Measurements from ENCODE around the gene ADORA2A.

Gene ADORA2A

DNA sequence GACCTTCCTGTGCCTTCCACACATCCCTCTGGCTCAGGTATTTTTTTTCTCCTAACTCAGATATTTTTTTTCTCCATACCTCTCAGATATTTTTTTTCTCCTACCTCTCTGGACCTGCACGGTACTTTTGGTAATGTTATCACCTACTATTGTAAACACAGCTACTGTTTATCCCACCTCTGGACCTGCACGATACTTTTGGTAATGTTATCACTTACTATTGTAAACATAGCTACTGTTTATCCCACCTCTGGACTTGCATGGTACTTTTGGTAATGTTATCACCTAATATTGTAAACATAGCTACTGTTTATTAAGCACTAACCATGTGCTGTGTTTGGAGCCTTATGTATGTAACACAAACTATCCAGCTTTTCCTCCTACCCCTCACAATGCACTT lies 55.6 kb downstream of the ADORA2A start:
- Histone ChIP-seq H3K27me3 (ENCODE audit: insufficient read depth, poor library complexity, severe bottlenecking) (no peaks in the 10 kb centered on the region), H3K4me3 (replicated peaks; ENCODE audit: insufficient read depth, low read length) (no peak overlapping the region), H3K27ac (replicated peaks) (peak overlapping the region; percentile 65)
- DNase-seq (ENCODE audit: low read depth in 1 of 2, low spot score in 1 of 2): no peak
- TF ChIP-seq, protein P1, sequence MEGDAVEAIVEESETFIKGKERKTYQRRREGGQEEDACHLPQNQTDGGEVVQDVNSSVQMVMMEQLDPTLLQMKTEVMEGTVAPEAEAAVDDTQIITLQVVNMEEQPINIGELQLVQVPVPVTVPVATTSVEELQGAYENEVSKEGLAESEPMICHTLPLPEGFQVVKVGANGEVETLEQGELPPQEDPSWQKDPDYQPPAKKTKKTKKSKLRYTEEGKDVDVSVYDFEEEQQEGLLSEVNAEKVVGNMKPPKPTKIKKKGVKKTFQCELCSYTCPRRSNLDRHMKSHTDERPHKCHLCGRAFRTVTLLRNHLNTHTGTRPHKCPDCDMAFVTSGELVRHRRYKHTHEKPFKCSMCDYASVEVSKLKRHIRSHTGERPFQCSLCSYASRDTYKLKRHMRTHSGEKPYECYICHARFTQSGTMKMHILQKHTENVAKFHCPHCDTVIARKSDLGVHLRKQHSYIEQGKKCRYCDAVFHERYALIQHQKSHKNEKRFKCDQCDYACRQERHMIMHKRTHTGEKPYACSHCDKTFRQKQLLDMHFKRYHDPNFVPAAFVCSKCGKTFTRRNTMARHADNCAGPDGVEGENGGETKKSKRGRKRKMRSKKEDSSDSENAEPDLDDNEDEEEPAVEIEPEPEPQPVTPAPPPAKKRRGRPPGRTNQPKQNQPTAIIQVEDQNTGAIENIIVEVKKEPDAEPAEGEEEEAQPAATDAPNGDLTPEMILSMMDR (IDR thresholded peaks at IDR 0.05; ENCODE audit: insufficient read depth, low read length): no peak
- TF ChIP-seq POLR2AphosphoS5 (IDR thresholded peaks at IDR 0.05; ENCODE audit: low read depth): no peak
- no peak for TF ChIP-seq GABPA (IDR thresholded peaks at IDR 0.05; ENCODE audit: low read depth)

DNA sequence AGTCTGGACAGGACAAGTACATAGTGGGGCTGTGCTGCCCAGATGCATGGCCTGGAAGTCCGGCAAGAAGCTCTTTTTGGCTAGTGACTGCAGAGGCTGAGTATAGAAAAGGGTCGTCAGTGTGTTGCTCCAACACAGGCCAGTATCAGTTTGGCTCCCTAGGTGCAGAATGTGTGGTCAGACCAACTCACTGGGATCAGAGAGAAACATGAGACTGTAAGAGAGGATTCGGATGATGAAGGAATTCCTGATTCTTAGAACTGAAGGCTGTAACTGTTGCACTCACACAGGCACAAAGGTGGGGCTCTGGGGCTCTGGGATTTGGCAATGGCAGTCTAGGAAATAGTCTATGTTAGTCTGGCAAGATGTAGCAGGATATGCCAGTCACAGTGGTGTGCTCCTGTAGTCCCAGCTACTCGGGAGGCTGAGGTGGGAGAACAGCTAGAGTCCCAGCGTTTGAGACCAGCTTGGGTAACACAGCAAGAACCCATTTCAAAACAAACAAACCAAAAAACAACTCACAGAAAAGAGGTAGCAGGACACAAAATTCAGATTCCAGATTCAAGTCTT lies 56.7 kb downstream of the ADORA2A start:
- TF ChIP-seq GABPA (IDR thresholded peaks at IDR 0.05; ENCODE audit: low read depth) (no peak), POLR2AphosphoS5 (IDR thresholded peaks at IDR 0.05; ENCODE audit: low read depth) (no peak), SPI1 (IDR thresholded peaks at IDR 0.05; ENCODE audit: borderline replicate concordance, low read depth) (no peak)
- TF ChIP-seq, protein P1 (IDR thresholded peaks at IDR 0.05; ENCODE audit: insufficient read depth, low read length): no peak
- TF ChIP-seq, protein P2, sequence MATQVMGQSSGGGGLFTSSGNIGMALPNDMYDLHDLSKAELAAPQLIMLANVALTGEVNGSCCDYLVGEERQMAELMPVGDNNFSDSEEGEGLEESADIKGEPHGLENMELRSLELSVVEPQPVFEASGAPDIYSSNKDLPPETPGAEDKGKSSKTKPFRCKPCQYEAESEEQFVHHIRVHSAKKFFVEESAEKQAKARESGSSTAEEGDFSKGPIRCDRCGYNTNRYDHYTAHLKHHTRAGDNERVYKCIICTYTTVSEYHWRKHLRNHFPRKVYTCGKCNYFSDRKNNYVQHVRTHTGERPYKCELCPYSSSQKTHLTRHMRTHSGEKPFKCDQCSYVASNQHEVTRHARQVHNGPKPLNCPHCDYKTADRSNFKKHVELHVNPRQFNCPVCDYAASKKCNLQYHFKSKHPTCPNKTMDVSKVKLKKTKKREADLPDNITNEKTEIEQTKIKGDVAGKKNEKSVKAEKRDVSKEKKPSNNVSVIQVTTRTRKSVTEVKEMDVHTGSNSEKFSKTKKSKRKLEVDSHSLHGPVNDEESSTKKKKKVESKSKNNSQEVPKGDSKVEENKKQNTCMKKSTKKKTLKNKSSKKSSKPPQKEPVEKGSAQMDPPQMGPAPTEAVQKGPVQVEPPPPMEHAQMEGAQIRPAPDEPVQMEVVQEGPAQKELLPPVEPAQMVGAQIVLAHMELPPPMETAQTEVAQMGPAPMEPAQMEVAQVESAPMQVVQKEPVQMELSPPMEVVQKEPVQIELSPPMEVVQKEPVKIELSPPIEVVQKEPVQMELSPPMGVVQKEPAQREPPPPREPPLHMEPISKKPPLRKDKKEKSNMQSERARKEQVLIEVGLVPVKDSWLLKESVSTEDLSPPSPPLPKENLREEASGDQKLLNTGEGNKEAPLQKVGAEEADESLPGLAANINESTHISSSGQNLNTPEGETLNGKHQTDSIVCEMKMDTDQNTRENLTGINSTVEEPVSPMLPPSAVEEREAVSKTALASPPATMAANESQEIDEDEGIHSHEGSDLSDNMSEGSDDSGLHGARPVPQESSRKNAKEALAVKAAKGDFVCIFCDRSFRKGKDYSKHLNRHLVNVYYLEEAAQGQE (IDR thresholded peaks at IDR 0.05; ENCODE audit: insufficient replicate concordance, low read depth): no peak
- peak overlapping the region; percentile 8; the same call in 1 of the 2 replicates for H3K27ac ChIP-seq (replicated peaks)

DNA sequence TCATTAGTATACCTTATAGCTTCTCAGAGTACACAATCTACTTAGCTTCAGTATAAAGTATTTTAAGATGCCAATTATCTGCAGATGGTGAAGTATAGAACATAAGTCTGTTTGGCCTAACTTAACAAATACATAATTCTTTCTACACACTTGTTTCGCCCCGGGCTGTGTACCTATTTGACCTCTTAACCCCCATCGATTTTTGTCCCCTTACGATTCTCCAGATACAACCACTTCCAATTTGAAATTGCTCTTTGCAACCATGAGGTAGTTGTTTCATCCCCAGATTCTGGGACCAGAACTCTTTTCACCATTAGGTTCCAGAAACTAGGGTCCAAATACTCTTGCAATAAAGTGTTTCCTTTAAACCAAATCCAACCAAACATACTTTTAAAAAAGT lies 57.8 kb downstream of the ADORA2A start:
- DNase-seq (ENCODE audit: low read depth in 1 of 2, low spot score in 1 of 2): no peak
- Histone ChIP-seq H3K4me3 (replicated peaks; ENCODE audit: insufficient read depth, low read length) (no peak overlapping the region), H3K27ac (replicated peaks) (no peak overlapping the region), H3K27me3 (ENCODE audit: insufficient read depth, poor library complexity, severe bottlenecking) (no peaks in the 10 kb centered on the region)
- TF ChIP-seq POLR2AphosphoS5 (IDR thresholded peaks at IDR 0.05; ENCODE audit: low read depth) (no peak), SPI1 (IDR thresholded peaks at IDR 0.05; ENCODE audit: borderline replicate concordance, low read depth) (no peak), GABPA (IDR thresholded peaks at IDR 0.05; ENCODE audit: low read depth) (no peak)
- TF ChIP-seq, protein P1 (IDR thresholded peaks at IDR 0.05; ENCODE audit: insufficient read depth, low read length): no peak
- TF ChIP-seq, protein P2 (IDR thresholded peaks at IDR 0.05; ENCODE audit: insufficient replicate concordance, low read depth): no peak

More for the DNA sequence above, 56.7 kb downstream of the ADORA2A start:
- no peak for DNase-seq (ENCODE audit: low read depth in 1 of 2, low spot score in 1 of 2)
- Histone ChIP-seq H3K4me3 (replicated peaks; ENCODE audit: insufficient read depth, low read length) (no peak overlapping the region), H3K27me3 (ENCODE audit: insufficient read depth, poor library complexity, severe bottlenecking) (no peaks in the 10 kb centered on the region)

DNA sequence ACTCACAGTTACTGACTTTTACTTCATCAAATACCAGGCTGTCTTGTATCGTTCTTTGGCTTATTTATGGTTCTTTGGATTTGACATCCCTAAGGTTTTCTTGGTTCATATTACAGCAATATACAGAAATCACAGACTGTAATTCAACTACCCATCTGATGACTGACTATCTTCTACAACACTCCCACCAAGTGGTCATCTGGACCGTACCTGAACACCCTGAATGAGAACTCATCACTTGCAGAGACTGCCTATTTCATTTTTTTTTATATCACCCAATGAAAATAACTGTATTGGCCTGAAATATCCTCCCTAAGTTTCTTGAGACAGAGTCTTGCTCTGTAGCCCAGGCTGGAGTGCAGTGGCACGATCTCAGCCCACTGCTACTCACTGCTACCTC lies 58.2 kb downstream of the ADORA2A start:
- no peak overlapping the region for H3K27ac ChIP-seq (replicated peaks)
- H3K27me3 ChIP-seq (ENCODE audit: insufficient read depth, poor library complexity, severe bottlenecking): no peaks in the 10 kb centered on the region
- no peak for DNase-seq (ENCODE audit: low read depth in 1 of 2, low spot score in 1 of 2)
- TF ChIP-seq, protein P2 (IDR thresholded peaks at IDR 0.05; ENCODE audit: insufficient replicate concordance, low read depth): no peak
- TF ChIP-seq POLR2AphosphoS5 (IDR thresholded peaks at IDR 0.05; ENCODE audit: low read depth): no peak
- no peak for TF ChIP-seq SPI1 (IDR thresholded peaks at IDR 0.05; ENCODE audit: borderline replicate concordance, low read depth)
- no peak for TF ChIP-seq GABPA (IDR thresholded peaks at IDR 0.05; ENCODE audit: low read depth)
- TF ChIP-seq, protein P1 (IDR thresholded peaks at IDR 0.05; ENCODE audit: insufficient read depth, low read length): no peak
- H3K4me3 ChIP-seq (replicated peaks; ENCODE audit: insufficient read depth, low read length): no peak overlapping the region

Measured in HL-60 (cell line).